HEK293 (cell line): ENCODE measurements around the gene DNAJC11.

ENCODE experiments used
- GFI1B ChIP-seq: fragments of 450-650 bp; formaldehyde crosslinking; IDR thresholded peaks from 2 replicates; pipeline ENCODE4 v1.5.1; 2016; ENCODE audit warnings: missing biosample characterization, missing genetic modification characterization
- ZNF184 ChIP-seq: fragments of 450-650 bp; IDR thresholded peaks from 2 replicates; pipeline ENCODE4 v1.5.1; 2018; ENCODE audit warnings: missing biosample characterization, mild to moderate bottlenecking, missing genetic modification characterization
- ZNF350 ChIP-seq: fragments of 450-650 bp; formaldehyde crosslinking; IDR thresholded peaks from 2 replicates; pipeline ENCODE4 v1.5.0; 2017; ENCODE audit warnings: missing biosample characterization, mild to moderate bottlenecking, missing genetic modification characterization

- TF ChIP-seq GFI1B (no peak), ZNF184 (tag by site-specific recombination) (no peak), ZNF350 (tag by site-specific recombination) (no peak)
Observed at GRCh38 chr1:6658359-6659060, 43.1 kb downstream of the DNAJC11 start.
